Glutamatergic neuron (in vitro differentiated cells): ENCODE results near the gene SLC25A48. TPM values are rescaled to one million over a fixed set of nuclear protein-coding genes. Genes with fewer than 3 reads are reported as not detected.
A peak's percentile ranks its signal among the peaks of the same experiment; 100 is the strongest.

Experiments
- DNase-seq: peaks from one replicate; pipeline ENCODE4 v3.0.0; 2022
- H3K27ac Mint-ChIP-seq: one replicate; pipeline ENCODE4 v1.8.0; 2020; ENCODE audit warnings: mild to moderate bottlenecking, mixed read lengths, inconsistent platforms; ENCODE audit not compliant: unreplicated experiment
- H3K27me3 Mint-ChIP-seq: one replicate; pipeline ENCODE4 v1.8.0; 2020; ENCODE audit warnings: mild to moderate bottlenecking, moderate library complexity, mixed read lengths, inconsistent platforms; ENCODE audit not compliant: unreplicated experiment
- H3K36me3 Mint-ChIP-seq: one replicate; pipeline ENCODE4 v1.8.0; 2020; ENCODE audit warnings: mild to moderate bottlenecking, mixed read lengths, inconsistent platforms; ENCODE audit not compliant: unreplicated experiment
- H3K4me1 Mint-ChIP-seq: one replicate; pipeline ENCODE4 v1.8.0; 2020; ENCODE audit warnings: mild to moderate bottlenecking, low read depth, mixed read lengths, inconsistent platforms; ENCODE audit not compliant: unreplicated experiment
- H3K4me3 Mint-ChIP-seq: one replicate; pipeline ENCODE4 v1.8.0; 2020; ENCODE audit warnings: mild to moderate bottlenecking, mixed read lengths, inconsistent platforms; ENCODE audit not compliant: unreplicated experiment
- H3K9me3 Mint-ChIP-seq: one replicate; pipeline ENCODE4 v1.8.0; 2020; ENCODE audit warnings: mild to moderate bottlenecking, moderate library complexity, mixed read lengths, inconsistent platforms; ENCODE audit not compliant: unreplicated experiment
- CTCF ChIP-seq: fragments of 200-600 bp; sonication (generic); IDR thresholded peaks from one replicate; pipeline ENCODE4 v1.5.0; 2021; ENCODE audit not compliant: partially characterized antibody, unreplicated experiment
- total RNA-seq: library from RNA; stranded (reverse); fragmentation: NEBNext Ultra II Directional; extraction: Animal tissue kit (Norgen Biotek cat#: 25700); gene quantifications from one replicate; pipeline ENCODE4 v1.2.1, GENCODE V29; 2021; ENCODE audit not compliant: unreplicated experiment

Gene SLC25A48
- total RNA-seq, 1 donor from 2014 or later, result 1.7 TPM

- Mint-ChIP-seq H3K4me1 (peaks cover 23% of the 10 kb centered on the region), H3K27ac (no peak overlapping the region), H3K4me3 (no peak overlapping the region), H3K36me3 (peaks cover 2% of the 10 kb centered on the region), H3K9me3 (peaks cover 13% of the 10 kb centered on the region), H3K27me3 (peaks cover 16% of the 10 kb centered on the region)
- DNase-seq, result no peak
- TF ChIP-seq CTCF, result peak; percentile 15
These were observed 45.8 kb downstream of the SLC25A48 start for GRCh38 chr5:135880278-135880677.

DNA sequence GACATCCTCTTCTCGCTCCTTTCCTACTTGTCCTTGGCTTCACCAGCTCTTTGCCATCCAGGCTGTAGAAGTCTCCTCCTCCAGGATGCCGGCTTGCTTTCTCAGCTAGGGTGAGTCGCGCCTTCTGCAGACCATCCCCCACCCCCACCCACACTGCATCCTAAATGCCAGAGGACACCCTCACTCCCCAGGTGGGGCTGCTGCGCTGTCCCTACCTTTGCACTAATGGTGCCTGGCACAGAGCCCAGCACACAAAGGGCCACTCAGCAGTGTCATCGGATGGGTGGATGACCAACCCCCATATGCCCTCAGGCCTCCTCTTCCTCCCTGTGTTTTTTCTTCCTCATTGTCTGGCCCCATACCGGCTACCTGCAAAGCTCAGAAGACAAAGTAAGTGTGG lies 46.3 kb downstream of the SLC25A48 start:
- Mint-ChIP-seq H3K27me3 (peaks cover 18% of the 10 kb centered on the region), H3K4me3 (no peak overlapping the region), H3K36me3 (peaks cover 6% of the 10 kb centered on the region), H3K4me1 (peaks cover 23% of the 10 kb centered on the region), H3K27ac (peak overlapping the region; percentile 66), H3K9me3 (peaks cover 13% of the 10 kb centered on the region)
- no peak for TF ChIP-seq CTCF
- DNase-seq, result no peak

DNA sequence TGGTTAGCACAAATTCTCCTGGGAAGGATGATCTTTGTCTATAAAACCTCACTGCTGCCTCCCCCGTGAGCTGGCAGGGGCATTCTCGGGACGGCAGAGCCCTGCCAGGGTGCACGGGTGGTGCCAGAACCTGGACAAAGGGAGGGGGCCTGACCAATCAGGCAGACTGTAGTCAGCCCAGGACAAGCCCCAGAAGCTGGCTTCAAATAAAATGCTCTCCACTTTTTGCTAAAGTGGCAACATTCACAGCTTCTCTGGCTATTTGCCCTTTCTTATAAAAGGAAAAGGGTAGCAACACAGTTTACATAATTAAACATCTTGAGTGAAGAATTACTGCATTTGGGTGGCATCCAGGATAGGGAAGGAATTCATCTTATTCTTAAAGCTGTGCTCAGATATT lies 46.8 kb downstream of the SLC25A48 start:
- peak overlapping the region; percentile 66 for H3K27ac Mint-ChIP-seq
- peaks cover 18% of the 10 kb centered on the region for H3K27me3 Mint-ChIP-seq
- peaks cover 6% of the 10 kb centered on the region for H3K36me3 Mint-ChIP-seq
- peaks cover 13% of the 10 kb centered on the region for H3K9me3 Mint-ChIP-seq
- no peak overlapping the region for H3K4me3 Mint-ChIP-seq
- no peak for TF ChIP-seq CTCF
- DNase-seq, result no peak
- peaks cover 23% of the 10 kb centered on the region for H3K4me1 Mint-ChIP-seq

DNA sequence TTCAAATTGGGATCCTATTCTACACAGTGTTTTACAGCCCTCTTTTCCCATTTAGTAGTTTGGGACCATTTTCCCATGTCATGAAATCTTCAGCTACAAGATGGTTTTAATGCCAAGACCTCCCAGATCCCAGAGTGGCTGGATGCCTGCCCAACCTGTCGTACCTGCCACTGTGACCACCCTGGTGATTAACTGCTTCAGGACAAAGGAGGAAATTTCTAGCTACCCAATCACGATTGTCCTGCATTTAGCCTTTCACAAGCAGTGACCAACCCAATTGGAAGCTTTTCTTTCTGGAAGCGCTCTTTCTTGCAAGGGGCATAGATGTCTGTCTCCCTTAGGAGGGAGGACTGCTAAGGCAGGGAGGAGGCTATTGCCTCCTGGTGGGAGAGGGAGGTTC lies 47.4 kb downstream of the SLC25A48 start:
- no peak overlapping the region for H3K27ac Mint-ChIP-seq
- H3K4me3 Mint-ChIP-seq, result no peak overlapping the region
- DNase-seq, result no peak
- peaks cover 23% of the 10 kb centered on the region for H3K4me1 Mint-ChIP-seq
- peaks cover 12% of the 10 kb centered on the region for H3K9me3 Mint-ChIP-seq
- TF ChIP-seq CTCF, result no peak
- H3K27me3 Mint-ChIP-seq, result peaks cover 18% of the 10 kb centered on the region
- peaks cover 6% of the 10 kb centered on the region for H3K36me3 Mint-ChIP-seq

- Mint-ChIP-seq H3K27ac (no peak overlapping the region), H3K9me3 (peaks cover 4% of the 10 kb centered on the region), H3K27me3 (peaks cover 11% of the 10 kb centered on the region), H3K4me3 (no peak overlapping the region), H3K36me3 (peaks cover 6% of the 10 kb centered on the region), H3K4me1 (peaks cover 16% of the 10 kb centered on the region)
- DNase-seq, result no peak
- TF ChIP-seq CTCF, result no peak
These were observed 48.6 kb downstream of the SLC25A48 start for GRCh38 chr5:135883026-135883425.
